Measurements from ENCODE around the gene LLGL2.

Gene LLGL2

DNA sequence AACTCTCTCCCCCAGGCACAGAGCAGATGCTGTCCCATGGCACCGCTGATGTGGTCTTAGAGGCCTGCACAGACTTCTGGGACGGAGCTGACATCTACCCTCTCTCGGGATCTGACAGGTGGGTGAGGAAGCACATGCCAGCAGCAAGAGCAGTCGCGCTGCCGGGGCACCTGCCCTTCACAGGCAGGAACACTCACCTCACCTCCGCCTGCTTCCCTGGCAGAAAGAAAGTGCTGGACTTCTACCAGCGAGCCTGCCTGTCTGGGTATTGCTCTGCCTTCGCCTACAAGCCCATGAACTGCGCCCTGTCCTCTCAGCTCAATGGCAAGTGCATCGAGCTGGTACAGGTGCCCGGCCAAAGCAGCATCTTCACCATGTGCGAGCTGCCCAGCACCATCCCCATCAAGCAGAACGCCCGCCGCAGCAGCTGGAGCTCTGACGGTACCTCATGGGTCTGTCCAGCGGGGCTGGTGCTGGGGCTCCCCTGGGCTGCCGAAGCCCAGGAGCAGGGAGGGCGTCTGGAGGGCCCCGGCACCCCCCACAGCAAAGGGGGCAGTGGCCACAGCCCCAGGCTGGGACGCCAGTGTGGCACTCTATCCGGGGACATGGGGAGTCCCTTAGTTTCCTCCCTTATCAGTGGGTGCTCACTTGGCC lies 31.9 kb upstream of the LLGL2 start:
- Histone ChIP-seq H3K9me3 (ENCODE audit: control insufficient read depth, insufficient read depth, low read length) (no peaks in the 10 kb centered on the region), H3K4me3 (ENCODE audit: low read depth, low read length) (no peak overlapping the region), H3K27ac (ENCODE audit: low read depth, low read length) (no peak overlapping the region), H3K9ac (ENCODE audit: low read depth, low read length) (no peak overlapping the region), H3K36me3 (ENCODE audit: control insufficient read depth, insufficient read depth, low read length) (peaks cover 73% of the 10 kb centered on the region), H3K4me1 (ENCODE audit: control insufficient read depth, insufficient read depth, low read length) (no peaks in the 10 kb centered on the region), H3K27me3 (ENCODE audit: control insufficient read depth, insufficient read depth, low read length) (no peaks in the 10 kb centered on the region)

DNA sequence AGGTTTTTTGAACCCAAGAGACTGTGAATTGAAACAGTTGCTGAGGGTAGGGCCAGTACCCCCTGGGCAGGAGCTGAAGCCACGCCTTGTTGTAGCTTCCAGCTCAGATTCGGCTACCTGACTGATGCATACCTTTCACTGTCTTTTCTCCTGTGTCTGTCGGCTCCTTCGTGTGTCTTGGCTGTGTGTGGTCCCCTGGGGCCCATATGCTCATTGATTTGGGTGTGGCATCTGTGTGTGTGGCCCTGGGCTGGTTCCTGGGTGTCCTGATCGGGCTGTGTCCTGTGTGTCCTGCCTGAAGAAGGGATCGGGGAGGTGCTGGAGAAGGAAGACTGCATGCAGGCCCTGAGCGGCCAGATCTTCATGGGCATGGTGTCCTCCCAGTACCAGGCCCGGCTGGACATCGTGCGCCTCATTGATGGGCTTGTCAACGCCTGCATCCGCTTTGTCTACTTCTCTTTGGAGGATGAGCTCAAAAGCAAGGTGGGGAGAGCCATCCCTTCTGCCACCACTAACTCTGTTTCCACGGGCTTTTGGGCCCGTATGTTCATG lies 31.1 kb upstream of the LLGL2 start:
- no peaks in the 10 kb centered on the region for H3K27me3 ChIP-seq (ENCODE audit: control insufficient read depth, insufficient read depth, low read length)
- peaks cover 78% of the 10 kb centered on the region for H3K36me3 ChIP-seq (ENCODE audit: control insufficient read depth, insufficient read depth, low read length)
- no peak overlapping the region for H3K27ac ChIP-seq (ENCODE audit: low read depth, low read length)
- no peaks in the 10 kb centered on the region for H3K9me3 ChIP-seq (ENCODE audit: control insufficient read depth, insufficient read depth, low read length)
- no peak overlapping the region for H3K4me3 ChIP-seq (ENCODE audit: low read depth, low read length)
- no peak overlapping the region for H3K9ac ChIP-seq (ENCODE audit: low read depth, low read length)
- H3K4me1 ChIP-seq (ENCODE audit: control insufficient read depth, insufficient read depth, low read length), result no peaks in the 10 kb centered on the region

DNA sequence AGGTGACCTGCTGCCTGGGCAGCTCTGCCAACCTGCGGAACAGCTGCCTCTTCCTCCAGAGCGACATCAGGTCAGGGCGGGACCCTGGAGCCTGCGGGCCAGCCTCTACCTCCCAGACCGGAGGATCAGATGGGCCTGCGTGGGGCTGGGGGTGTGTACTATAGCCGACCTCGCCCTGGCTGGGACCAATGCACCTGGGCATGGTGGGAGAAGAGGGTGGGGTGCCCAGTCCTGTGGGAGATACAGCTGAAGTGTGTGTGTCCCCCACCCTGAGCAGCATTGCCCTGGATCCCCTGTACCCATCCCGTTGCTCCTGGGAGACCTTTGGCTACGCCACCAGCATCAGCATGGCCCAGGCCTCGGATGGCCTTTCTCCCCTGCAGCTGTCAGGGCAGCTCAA lies 29.5 kb upstream of the LLGL2 start:
- Histone ChIP-seq H3K9ac (ENCODE audit: low read depth, low read length) (no peak overlapping the region), H3K27ac (ENCODE audit: low read depth, low read length) (no peak overlapping the region), H3K4me3 (ENCODE audit: low read depth, low read length) (no peak overlapping the region), H3K36me3 (ENCODE audit: control insufficient read depth, insufficient read depth, low read length) (peaks cover 89% of the 10 kb centered on the region), H3K4me1 (ENCODE audit: control insufficient read depth, insufficient read depth, low read length) (no peaks in the 10 kb centered on the region), H3K27me3 (ENCODE audit: control insufficient read depth, insufficient read depth, low read length) (no peaks in the 10 kb centered on the region), H3K9me3 (ENCODE audit: control insufficient read depth, insufficient read depth, low read length) (no peaks in the 10 kb centered on the region)

DNA sequence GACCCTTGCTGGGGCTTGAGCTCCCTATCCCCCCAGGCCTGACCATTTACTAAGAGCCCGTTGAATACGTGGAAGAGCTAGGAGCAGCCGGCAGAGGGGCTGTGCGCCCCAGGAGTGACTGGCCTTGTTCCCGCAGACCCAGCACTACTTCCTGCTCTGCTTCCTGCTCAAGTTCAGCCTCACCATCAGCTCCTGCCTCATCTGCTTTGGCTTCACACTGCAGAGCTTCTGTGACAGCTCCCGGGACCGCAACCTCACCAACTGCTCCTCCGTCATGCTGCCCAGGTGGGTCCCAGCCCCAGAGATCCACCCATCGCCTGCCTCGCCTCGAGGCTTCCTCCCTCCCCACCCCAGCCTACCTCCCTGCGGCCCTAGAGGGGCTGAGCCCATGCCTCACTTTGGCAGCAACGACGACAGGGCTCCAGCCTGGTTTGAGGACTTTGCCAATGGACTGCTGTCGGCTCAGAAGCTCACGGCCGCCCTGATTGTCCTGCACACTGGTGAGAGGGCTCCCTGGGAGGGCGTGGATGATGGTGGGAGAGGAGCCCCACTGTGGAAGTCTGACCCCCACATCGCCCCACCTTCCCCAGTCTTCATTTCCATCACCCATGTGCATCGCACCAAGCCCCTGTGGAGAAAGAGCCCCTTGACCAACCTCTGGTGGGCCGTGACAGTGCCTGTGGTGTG lies 27.3 kb upstream of the LLGL2 start:
- Histone ChIP-seq H3K9me3 (ENCODE audit: control insufficient read depth, insufficient read depth, low read length) (no peaks in the 10 kb centered on the region), H3K4me1 (ENCODE audit: control insufficient read depth, insufficient read depth, low read length) (no peaks in the 10 kb centered on the region), H3K4me3 (ENCODE audit: low read depth, low read length) (no peak overlapping the region), H3K27me3 (ENCODE audit: control insufficient read depth, insufficient read depth, low read length) (no peaks in the 10 kb centered on the region), H3K36me3 (ENCODE audit: control insufficient read depth, insufficient read depth, low read length) (peaks cover 82% of the 10 kb centered on the region), H3K9ac (ENCODE audit: low read depth, low read length) (no peak overlapping the region), H3K27ac (ENCODE audit: low read depth, low read length) (no peak overlapping the region)

DNA sequence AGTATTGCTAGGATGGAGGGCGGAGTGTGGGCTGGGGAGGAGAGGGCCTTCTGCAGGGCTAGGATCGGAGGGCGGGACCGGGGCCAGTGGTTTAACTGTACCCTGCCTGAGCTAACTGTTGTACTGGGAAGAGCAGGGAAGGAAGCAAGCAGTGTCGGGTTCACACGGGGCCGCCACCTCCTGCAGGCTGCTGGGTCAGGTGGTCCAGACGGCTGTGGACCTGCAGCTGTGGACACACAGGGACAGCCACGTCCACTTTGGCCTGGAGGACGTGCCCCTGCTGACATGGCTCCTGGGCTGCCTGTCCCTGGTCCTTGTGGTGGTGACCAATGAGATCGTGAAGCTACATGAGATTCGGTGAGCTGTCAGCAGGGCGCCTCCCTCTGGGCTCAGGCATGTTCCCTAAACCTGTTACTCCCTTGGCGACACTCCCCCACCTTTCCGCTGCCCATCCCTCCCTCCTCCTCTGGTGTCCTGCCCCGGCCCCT lies 26.7 kb upstream of the LLGL2 start:
- H3K36me3 ChIP-seq (ENCODE audit: control insufficient read depth, insufficient read depth, low read length), result peaks cover 80% of the 10 kb centered on the region
- H3K27ac ChIP-seq (ENCODE audit: low read depth, low read length), result no peak overlapping the region
- no peaks in the 10 kb centered on the region for H3K27me3 ChIP-seq (ENCODE audit: control insufficient read depth, insufficient read depth, low read length)
- no peaks in the 10 kb centered on the region for H3K9me3 ChIP-seq (ENCODE audit: control insufficient read depth, insufficient read depth, low read length)
- no peak overlapping the region for H3K9ac ChIP-seq (ENCODE audit: low read depth, low read length)
- H3K4me1 ChIP-seq (ENCODE audit: control insufficient read depth, insufficient read depth, low read length), result no peaks in the 10 kb centered on the region
- no peak overlapping the region for H3K4me3 ChIP-seq (ENCODE audit: low read depth, low read length)

DNA sequence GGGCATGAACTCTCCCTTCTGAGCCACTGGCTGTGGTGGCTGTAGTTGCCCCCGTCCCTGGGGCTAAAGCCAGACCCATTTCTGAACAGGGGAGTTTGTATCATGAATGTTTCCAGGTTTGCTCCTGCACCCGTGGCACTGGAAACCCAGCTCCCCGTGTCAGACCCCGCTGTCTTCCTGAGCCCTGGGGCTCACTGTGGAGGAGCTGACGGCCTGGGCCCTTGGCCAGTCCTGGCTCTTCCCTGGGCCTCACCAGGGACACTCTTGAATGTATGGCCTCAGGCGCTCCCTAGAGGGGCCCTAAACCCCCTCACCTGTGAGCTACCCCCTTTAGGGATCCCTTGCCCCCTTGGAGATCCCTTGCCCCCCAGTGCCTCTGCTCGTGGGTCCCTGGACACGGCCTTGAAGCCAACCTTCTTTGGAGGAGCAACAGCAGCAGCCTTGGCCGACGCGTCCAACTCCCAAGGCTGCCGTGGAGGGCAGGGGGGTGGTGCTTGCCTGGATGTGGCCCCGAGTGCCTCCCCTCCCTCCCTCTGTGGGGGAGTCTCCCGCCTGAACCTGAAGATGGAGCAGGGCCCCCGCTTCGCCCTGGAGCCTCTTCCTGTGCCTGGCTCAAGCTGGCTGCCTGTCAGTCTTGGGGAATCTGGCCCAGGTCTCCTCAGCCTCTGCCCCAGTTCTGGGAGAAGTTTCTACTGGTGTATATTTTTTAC lies 26.0 kb upstream of the LLGL2 start:
- Histone ChIP-seq H3K27me3 (ENCODE audit: control insufficient read depth, insufficient read depth, low read length) (no peaks in the 10 kb centered on the region), H3K27ac (ENCODE audit: low read depth, low read length) (no peak overlapping the region), H3K4me3 (ENCODE audit: low read depth, low read length) (no peak overlapping the region), H3K9me3 (ENCODE audit: control insufficient read depth, insufficient read depth, low read length) (no peaks in the 10 kb centered on the region), H3K4me1 (ENCODE audit: control insufficient read depth, insufficient read depth, low read length) (no peaks in the 10 kb centered on the region), H3K36me3 (ENCODE audit: control insufficient read depth, insufficient read depth, low read length) (peaks cover 73% of the 10 kb centered on the region), H3K9ac (ENCODE audit: low read depth, low read length) (no peak overlapping the region)

DNA sequence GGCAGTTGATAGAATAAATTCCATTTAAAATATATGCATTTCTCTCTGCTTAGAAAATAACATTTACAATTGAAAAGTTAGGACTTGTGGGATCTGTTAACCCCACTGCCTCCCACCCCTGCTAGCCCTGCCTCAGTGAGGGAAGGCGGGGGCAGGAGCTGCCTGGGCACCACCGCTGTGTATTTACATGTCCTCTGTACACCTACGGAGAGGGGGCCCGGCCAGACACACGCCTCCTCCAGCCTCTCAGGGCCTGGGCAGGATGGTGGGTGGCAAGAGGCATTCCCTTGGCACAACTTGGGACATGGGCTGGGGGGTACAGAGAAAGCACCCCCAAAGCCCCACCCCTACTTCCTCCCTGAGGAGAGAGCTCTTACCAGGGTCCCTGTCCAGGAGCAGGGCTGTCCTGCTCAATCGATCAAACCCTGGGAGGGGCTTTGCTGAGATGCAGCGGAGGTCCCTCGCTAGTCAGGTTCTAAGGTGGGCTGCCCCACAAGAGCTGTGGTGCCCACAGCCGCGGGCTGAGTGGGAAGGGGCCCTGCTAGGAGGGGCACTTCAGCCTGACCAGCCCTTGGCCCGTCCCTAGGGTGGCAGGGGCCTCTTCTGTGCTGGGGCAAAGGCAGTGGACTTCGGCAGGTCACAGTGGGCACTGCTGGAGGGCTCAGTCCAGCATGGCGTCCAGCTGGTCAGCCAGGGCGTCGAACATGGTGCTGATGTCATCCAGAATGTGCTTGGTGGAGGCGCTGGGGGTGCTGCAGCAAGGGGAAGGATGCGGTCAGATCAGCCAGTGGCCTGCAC lies 24.9 kb upstream of the LLGL2 start:
- Histone ChIP-seq H3K36me3 (ENCODE audit: control insufficient read depth, insufficient read depth, low read length) (peaks cover 68% of the 10 kb centered on the region), H3K27me3 (ENCODE audit: control insufficient read depth, insufficient read depth, low read length) (no peaks in the 10 kb centered on the region), H3K4me3 (ENCODE audit: low read depth, low read length) (no peak overlapping the region), H3K27ac (ENCODE audit: low read depth, low read length) (no peak overlapping the region), H3K9me3 (ENCODE audit: control insufficient read depth, insufficient read depth, low read length) (no peaks in the 10 kb centered on the region), H3K9ac (ENCODE audit: low read depth, low read length) (no peak overlapping the region), H3K4me1 (ENCODE audit: control insufficient read depth, insufficient read depth, low read length) (no peaks in the 10 kb centered on the region)

DNA sequence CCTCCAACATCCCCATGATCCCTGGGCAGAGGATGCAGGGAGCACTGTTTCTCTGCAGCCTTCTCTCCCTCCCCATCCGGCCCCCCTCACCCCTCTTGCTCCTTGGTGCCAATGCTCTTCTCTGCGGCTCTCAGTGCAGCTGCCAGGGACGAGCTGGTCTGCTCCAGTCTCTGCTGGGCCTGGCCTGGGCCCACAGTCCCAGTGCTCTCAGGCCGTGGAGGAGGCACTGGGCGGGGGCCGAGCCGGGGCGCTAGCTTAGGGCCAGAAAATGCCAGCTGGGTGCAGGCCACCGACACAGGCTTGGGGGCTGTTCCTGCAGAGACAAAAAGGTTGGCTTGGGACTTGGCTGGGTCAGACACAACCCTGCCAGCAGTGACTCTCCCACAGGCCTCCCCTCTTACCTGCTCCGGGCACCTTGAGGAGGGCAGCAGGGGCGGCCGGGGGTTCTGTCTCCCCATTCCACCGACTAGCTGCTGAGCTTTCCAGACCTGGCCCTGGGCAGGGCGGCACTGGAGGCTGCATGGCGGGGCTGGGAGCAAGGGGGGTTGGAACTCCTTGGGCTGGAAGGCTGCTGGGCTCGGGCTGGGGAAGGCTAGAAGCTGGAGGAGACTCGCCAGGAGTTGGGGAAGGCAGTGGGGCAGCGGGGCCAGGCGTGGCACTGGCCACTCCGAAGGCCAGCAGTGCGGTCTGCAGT lies 24.0 kb upstream of the LLGL2 start:
- Histone ChIP-seq H3K4me1 (ENCODE audit: control insufficient read depth, insufficient read depth, low read length) (no peaks in the 10 kb centered on the region), H3K4me3 (ENCODE audit: low read depth, low read length) (no peak overlapping the region), H3K27me3 (ENCODE audit: control insufficient read depth, insufficient read depth, low read length) (no peaks in the 10 kb centered on the region), H3K9ac (ENCODE audit: low read depth, low read length) (no peak overlapping the region), H3K36me3 (ENCODE audit: control insufficient read depth, insufficient read depth, low read length) (peaks cover 68% of the 10 kb centered on the region), H3K9me3 (ENCODE audit: control insufficient read depth, insufficient read depth, low read length) (no peaks in the 10 kb centered on the region), H3K27ac (ENCODE audit: low read depth, low read length) (no peak overlapping the region)

DNA sequence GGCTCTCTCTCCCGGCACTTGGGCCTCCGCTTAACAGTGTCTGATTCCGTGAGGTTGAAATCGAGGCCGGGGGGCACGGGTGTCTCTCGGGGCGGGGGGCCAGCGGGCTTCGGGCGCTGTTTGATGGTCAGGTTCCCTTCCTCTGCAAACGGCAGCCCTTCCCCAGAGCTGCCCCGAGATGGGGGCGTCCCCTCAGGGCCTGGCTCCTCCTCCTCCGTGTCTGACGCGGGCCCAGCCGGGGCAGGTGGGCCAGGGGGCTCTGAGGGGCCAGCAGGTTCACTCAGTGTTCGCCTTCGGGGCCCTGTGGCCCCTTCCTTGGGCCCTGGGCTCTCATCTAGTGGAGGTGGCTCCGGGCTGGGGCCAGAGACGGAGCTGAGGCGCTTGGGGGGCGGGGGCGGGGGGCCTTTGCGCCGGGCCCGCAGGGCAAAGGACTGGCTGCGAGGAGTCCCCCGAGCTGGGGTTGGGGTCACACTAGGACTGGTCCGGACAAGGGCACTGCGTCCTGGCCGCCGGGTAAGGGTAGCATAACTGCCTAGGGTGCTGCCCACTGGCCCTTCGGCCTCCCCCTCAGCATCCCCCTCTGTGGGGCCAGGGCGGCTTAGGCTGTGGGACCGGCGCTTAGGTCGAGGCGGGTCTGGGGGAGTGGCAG lies 23.3 kb upstream of the LLGL2 start:
- no peak overlapping the region for H3K27ac ChIP-seq (ENCODE audit: low read depth, low read length)
- H3K9me3 ChIP-seq (ENCODE audit: control insufficient read depth, insufficient read depth, low read length), result no peaks in the 10 kb centered on the region
- H3K4me3 ChIP-seq (ENCODE audit: low read depth, low read length), result no peak overlapping the region
- H3K9ac ChIP-seq (ENCODE audit: low read depth, low read length), result no peak overlapping the region
- no peaks in the 10 kb centered on the region for H3K4me1 ChIP-seq (ENCODE audit: control insufficient read depth, insufficient read depth, low read length)
- no peaks in the 10 kb centered on the region for H3K27me3 ChIP-seq (ENCODE audit: control insufficient read depth, insufficient read depth, low read length)
- H3K36me3 ChIP-seq (ENCODE audit: control insufficient read depth, insufficient read depth, low read length), result peaks cover 68% of the 10 kb centered on the region

Data from HUES48 (cell line).